Stimulated activated naive CD8-positive, alpha-beta T cell treated with anti-CD3 and anti-CD28 coated beads, Interleukin-15, Interleukin-2, amounts not matched to agents 100 ng/mL and 50 ng/mL, for 24 hours (primary cell): ENCODE data around the gene UNC93A.
"Not testable (repeated sequence)": the region's sequence is repeated elsewhere in the genome, so short reads cannot be mapped to it uniquely, and the experiment has no call there.

Source experiments
- H3K27ac Mint-ChIP-seq: one replicate; pipeline ENCODE4 v1.8.0; 2021; ENCODE audit warnings: mild to moderate bottlenecking, mixed read lengths
- H3K27me3 Mint-ChIP-seq: one replicate; pipeline ENCODE4 v1.8.0; 2021; ENCODE audit warnings: mixed read lengths
- H3K36me3 Mint-ChIP-seq: one replicate; pipeline ENCODE4 v1.8.0; 2021; ENCODE audit warnings: low read depth, mixed read lengths
- H3K4me1 Mint-ChIP-seq: one replicate; pipeline ENCODE4 v1.8.0; 2021; ENCODE audit warnings: low read depth, mixed read lengths
- H3K4me3 Mint-ChIP-seq: one replicate; pipeline ENCODE4 v1.8.0; 2021; ENCODE audit warnings: mild to moderate bottlenecking, mixed read lengths
- H3K9me3 Mint-ChIP-seq: one replicate; pipeline ENCODE4 v1.8.0; 2021; ENCODE audit warnings: mixed read lengths

UNC93A gene

DNA sequence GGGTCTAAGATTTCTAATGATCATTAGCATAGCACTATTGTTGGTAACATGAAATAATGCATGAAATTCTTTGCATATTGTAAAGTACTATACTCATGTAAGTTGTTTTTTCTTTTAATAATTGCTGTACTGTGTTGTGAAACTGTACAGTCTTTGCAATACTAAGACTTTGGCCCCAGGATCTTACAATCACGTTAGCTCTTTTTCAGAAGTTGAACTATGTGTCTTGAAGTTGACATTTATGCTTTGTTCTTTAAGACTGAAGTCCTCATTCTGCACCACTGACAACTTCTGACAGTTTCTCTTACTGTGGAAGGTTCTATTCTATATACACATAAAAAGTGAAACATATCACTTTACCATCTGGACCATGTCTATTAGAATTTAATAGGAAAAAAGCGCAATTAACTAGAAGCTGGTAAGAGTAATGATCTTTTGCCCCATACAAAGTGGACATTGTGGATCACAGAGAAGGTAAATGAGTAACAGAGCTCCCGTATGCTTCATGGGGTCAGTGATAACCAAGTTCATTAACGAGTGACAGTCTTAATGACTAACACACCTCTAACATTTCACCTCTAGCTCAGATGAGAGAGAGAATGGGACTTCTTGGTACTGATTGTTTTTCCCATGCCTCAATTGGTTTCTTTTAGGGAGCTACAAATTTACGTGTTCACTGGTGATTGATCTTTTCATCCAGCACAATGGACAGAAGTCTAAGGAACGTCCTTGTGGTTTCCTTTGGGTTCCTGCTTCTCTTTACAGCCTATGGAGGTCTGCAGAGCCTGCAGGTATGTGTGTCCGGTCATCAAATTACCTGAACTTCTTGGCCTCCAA, at the start of gene UNC93A:
Gene UNC93A, plus strand, starts transcription at position 530 of the 837 bp plus-strand sequence. Its CDS starts 175 bp downstream, at position 705.
- Mint-ChIP-seq H3K4me1 (no peaks in the 10 kb centered on the region), H3K4me3 (no peak within 1 kb of the TSS), H3K27me3 (no peaks in the 10 kb centered on the region), H3K36me3 (no peaks in the 10 kb centered on the region), H3K9me3 (no peaks in the 10 kb centered on the region), H3K27ac (no peak within 1 kb of the TSS)

DNA sequence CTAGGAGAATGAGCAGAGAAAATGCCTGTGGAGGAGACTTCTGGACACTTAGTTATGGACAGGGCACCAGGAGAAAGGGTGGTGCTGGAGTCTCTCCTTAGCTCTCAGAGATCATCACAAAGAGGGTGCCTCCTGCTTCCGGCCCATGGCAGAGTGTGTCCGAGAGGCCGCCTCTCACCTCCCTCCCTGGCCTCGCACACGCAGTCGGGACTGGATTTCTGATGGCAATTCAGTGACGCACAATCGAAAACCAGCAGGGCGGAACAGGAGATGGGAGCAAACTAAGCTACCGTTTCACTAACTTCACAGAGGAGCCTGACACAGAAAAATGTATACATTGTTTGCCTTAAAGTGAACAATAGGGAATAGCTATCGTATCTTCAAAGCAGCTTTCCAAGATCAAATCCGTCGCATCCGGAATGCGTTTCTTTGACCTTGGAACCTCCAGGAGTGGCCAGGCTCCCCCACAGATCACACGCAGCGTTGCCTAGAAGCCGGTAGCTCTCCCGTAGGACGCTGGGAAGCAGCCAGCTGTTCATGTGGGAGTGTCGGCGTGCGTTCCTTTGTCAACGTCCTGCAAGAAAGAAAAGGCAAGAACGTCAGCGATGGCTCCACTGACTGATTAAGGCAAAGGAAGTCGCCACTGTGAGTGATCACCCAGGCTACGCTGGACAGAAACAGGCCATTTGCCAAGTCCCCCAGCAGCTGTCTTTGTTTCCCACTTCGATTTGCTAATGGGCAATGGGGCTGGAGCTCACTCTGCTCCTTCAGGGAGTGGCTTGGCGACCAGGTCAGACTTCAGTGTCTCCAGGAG, 49.6 kb upstream of the UNC93A start:
- H3K27me3 Mint-ChIP-seq, H3K27ac Mint-ChIP-seq, H3K36me3 Mint-ChIP-seq: not testable (repeated sequence)

DNA sequence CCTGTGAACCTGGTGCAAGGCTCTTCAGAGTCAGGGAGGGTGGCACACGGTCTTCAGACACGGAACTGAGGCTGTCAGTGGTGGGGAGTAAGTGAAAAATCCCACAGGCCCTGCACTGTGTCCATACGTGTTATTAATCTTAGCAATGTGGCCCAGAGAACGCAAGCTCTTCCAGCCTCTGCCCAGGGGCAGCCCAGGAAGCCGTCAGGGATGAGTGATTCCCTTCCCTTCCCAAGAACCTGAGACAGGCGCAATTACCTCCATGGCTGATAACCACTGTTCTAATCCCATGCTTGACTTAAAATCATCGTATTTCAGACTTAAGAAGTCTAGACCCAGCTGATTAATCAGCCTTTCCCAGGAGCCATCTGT, 49.0 kb upstream of the UNC93A start:
- H3K4me3 Mint-ChIP-seq, H3K4me1 Mint-ChIP-seq, H3K36me3 Mint-ChIP-seq, H3K27me3 Mint-ChIP-seq, H3K27ac Mint-ChIP-seq, H3K9me3 Mint-ChIP-seq: not testable (repeated sequence)

More for the DNA sequence above, 49.6 kb upstream of the UNC93A start:
- H3K4me1 Mint-ChIP-seq, H3K9me3 Mint-ChIP-seq, H3K4me3 Mint-ChIP-seq: not testable (repeated sequence)

DNA sequence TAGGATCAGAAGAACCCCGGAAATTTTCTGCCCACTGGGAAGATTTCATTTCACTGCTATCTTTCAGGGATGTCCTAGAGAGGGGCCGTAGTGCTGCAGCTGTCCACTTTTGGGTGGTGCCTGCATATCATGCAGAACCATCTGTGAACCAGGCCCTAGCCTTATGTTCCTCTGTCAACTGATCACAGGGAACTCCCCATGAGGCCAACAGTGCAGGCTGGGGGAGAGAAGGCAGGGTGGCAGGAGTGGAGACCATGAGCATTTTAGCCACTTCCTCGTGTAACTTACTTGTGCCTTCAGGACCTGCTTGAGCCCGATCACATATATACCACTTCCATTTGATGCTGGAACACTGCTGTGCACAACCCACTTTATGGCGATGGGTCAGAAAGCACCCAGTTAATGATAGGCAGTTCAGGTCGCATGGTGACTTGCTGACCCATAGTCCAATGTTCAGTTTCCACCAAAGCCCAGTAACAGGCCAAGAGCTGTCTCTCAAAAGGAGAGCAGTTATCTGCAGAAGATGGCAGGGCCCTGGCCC, 48.5 kb upstream of the UNC93A start:
- not testable (repeated sequence) for H3K4me1 Mint-ChIP-seq, H3K36me3 Mint-ChIP-seq, H3K4me3 Mint-ChIP-seq, H3K27ac Mint-ChIP-seq, H3K9me3 Mint-ChIP-seq, H3K27me3 Mint-ChIP-seq

DNA sequence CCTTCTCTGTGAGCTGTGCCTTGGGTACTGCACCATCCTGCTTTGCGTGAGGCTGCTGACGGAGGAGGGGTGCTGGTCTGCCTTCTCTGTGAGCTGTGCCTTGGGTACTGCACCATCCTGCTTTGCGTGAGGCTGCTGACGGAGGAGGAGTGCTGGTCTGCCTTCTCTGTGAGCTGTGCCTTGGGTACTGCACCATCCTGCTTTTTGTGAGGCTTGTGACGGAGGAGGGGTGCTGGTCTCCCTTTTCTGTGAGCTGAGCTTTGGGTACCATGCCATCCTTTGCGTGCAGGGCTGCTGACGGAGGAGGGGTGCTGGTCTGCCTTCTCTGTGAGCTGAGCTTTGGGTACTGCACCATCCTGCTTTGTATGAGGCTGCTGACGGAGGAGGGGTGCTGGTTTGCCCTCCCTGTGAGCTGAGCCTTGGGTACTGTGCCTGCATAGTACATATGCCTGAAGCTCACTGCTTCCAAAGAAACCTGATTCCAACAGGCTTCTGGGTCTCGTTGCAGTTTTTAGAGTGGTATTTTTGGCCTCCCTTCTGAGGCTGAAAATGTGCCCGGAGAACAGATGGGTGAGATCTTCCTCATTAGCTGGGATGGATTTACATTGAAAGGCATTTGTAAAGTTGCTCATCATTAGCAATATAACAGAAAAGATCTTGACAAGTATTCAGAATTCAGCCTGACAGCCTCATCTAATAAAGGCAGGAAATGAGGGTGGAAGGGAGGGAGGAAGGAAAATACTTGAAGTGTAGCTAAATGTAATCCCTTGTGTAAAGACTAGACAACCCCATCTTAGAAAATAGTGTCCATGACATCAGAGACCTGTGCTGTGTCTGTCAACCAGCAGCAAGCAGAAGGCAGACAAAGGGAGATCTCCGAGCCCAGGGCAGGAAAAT, 46.8 kb upstream of the UNC93A start:
- no peaks in the 10 kb centered on the region for H3K36me3 Mint-ChIP-seq
- no peaks in the 10 kb centered on the region for H3K4me1 Mint-ChIP-seq
- peaks cover 10% of the 10 kb centered on the region for H3K27me3 Mint-ChIP-seq
- H3K4me3 Mint-ChIP-seq: no peak overlapping the region
- H3K27ac Mint-ChIP-seq: no peak overlapping the region
- no peaks in the 10 kb centered on the region for H3K9me3 Mint-ChIP-seq

- Mint-ChIP-seq H3K4me1 (no peaks in the 10 kb centered on the region), H3K36me3 (no peaks in the 10 kb centered on the region), H3K4me3 (no peak overlapping the region), H3K9me3 (no peaks in the 10 kb centered on the region), H3K27me3 (peaks cover 11% of the 10 kb centered on the region), H3K27ac (no peak overlapping the region)
These were observed 46.1 kb upstream of the UNC93A start for GRCh38 chr6:167244991-167245390.

DNA sequence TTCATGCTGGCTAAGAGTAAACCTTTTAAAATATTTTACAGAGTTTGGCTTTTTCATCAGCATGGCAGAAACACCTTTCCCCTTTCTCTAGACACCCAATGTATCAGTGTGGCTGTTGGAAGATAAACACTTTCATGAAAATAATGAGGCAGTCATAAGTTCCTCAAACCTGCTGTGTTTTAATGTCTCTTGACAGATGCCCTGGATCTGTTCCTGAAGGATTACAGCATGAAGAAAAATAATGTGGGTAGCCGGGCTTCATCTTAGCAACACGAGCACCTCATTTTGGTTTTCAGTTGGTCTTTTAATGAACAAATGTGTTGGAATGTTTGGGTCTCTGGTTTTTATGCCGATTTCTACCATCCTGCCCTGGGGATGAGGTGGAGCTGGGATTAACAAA, 45.5 kb upstream of the UNC93A start:
- Mint-ChIP-seq H3K27me3 (peaks cover 13% of the 10 kb centered on the region), H3K27ac (no peak overlapping the region), H3K4me1 (no peaks in the 10 kb centered on the region), H3K36me3 (no peaks in the 10 kb centered on the region), H3K4me3 (no peak overlapping the region), H3K9me3 (no peaks in the 10 kb centered on the region)

DNA sequence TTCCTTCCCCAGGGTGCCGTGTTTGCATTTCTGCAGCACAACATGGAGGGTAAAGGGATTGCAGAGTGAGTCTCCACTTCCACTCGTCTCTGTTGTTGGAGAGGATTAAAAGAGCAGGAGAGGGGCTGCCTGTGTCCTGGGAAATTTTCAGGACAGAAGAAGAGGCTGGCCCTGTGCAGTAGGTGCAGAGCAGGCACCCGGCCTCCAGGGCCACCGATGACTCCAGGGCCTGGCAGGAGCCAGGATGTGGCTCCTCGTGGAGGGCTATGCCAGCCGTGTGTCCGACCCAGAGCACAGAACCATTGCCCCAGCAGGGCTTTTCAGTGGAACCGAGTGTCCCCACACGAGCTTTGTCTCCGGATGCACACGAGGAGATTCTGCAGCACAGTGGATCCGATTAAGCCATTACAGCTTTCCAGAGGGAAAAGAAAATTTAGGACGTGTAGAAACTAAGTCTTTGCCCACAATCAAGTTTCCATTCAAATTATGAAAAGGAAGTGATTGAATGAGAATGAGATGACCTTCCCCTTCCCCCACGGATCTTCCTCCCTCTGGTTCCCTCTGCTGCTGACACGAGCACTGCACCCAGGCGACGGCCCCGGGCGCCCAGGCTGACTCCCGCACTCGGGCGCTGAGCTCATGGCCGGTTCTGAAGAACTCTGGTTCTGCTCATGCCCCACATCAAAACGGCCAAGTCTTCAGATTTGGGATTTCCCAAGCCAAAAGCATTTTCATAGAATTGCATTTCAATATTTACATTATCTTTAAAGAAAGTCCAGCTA, 43.1 kb upstream of the UNC93A start:
- no peak overlapping the region for H3K27ac Mint-ChIP-seq

DNA sequence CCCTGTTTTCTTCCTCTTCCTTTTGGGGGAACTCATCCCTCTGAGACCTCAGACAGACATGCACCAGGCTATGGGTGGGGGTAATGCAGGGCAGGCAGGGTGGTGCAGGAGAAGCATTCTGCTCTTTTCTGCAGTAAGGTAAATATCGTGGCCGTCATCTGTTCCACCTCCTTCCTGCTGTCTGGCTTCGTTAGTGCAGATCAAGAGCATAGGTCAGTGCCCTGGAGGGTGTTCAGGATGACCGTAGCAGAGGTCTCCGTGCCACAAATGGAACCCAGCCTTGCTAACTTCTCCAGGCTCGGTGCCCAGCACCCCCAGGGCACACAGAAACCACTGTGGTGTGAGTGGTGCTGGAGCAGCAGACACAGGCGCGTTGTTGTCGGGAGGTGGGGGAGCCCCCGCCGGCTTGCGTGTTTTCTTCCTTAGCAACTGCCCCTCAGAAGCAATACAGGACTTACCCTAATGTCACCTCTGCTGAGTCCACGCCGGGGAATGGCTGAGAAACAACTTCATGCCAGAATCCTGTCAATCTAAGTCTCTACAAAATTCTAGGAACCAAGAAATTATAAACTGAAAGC, 42.1 kb upstream of the UNC93A start:
- H3K9me3 Mint-ChIP-seq, H3K4me1 Mint-ChIP-seq, H3K36me3 Mint-ChIP-seq, H3K27me3 Mint-ChIP-seq, H3K27ac Mint-ChIP-seq, H3K4me3 Mint-ChIP-seq: not testable (repeated sequence)

More for the DNA sequence above, 43.1 kb upstream of the UNC93A start:
- no peak overlapping the region for H3K4me3 Mint-ChIP-seq
- no peaks in the 10 kb centered on the region for H3K4me1 Mint-ChIP-seq
- peaks cover 9% of the 10 kb centered on the region for H3K27me3 Mint-ChIP-seq
- H3K9me3 Mint-ChIP-seq: no peaks in the 10 kb centered on the region
- H3K36me3 Mint-ChIP-seq: no peaks in the 10 kb centered on the region

DNA sequence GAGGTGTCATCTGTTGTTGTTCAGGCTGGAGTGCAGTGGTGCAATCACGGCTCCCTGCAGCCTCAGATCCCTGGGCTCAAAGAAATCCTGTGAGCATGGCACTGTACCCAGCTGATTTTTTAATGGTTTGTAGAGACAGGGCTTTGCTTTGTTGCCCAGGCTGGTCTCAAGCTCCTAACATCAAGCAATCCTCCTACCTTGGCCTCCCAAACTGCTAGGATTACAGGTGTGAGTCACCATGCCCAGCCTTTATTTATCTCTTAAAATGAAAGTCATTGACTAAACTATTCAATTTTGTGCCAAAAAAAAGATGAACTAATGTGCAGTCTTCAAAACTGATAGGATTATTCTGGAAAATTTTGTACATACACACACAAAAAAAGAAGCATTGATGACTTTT, 38.8 kb upstream of the UNC93A start:
- Mint-ChIP-seq H3K27ac (no peak overlapping the region), H3K36me3 (no peaks in the 10 kb centered on the region), H3K4me1 (no peaks in the 10 kb centered on the region), H3K27me3 (peaks cover 21% of the 10 kb centered on the region), H3K4me3 (no peak overlapping the region), H3K9me3 (peaks cover 3% of the 10 kb centered on the region)

DNA sequence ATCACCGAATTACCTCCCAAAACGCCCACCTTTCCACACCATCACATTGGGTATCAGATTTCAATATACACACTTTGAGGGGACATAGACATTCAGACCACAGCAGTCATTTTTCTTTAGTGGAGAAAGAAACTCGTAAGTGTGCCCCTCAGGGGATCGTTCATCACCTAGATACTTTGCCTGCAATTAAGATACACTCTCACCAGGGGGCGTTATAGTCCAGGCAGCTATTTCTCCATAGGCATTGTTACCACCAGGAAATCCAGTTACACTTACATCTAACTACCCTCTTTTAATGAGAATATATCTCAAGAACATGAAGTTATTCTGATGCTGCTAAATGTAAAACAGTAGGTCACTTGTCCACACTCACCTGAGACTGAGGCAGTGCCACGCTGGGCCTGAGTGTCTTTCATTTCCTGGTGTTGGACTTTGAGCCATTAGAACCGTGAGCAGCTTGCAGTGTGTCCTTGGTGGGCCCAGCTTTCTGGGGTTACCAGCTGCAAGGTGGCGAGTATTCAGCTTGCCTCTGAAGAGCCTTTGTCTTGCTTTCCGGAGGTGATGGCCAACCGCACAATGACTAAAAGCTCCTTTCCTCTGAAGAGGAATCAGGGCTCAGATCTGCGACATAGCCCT, 35.1 kb upstream of the UNC93A start:
- Mint-ChIP-seq H3K36me3 (no peaks in the 10 kb centered on the region), H3K4me3 (no peak overlapping the region), H3K27ac (no peak overlapping the region), H3K4me1 (no peaks in the 10 kb centered on the region), H3K9me3 (peaks cover 3% of the 10 kb centered on the region), H3K27me3 (peaks cover 21% of the 10 kb centered on the region)

DNA sequence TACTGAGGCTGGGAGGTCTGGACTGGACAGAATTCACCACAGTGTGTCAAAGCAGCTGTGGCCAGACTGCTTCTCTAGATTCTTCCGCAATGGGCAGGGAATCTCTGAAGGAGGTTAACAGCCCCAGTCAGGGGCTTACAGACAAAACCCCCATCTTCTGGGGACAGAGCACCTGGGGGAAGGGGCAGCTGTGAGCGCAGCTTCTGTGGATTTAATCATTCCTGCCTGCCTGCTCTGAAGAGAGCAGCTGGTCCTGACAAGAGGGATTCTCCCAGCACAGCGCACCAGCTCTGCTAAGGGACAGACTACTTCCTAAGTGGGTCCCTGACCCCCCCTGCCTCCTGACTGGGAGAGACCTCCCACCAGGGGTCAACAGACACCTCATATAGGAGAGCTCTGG, 32.5 kb upstream of the UNC93A start:
- no peaks in the 10 kb centered on the region for H3K4me1 Mint-ChIP-seq
- no peak overlapping the region for H3K4me3 Mint-ChIP-seq
- H3K36me3 Mint-ChIP-seq: no peaks in the 10 kb centered on the region

DNA sequence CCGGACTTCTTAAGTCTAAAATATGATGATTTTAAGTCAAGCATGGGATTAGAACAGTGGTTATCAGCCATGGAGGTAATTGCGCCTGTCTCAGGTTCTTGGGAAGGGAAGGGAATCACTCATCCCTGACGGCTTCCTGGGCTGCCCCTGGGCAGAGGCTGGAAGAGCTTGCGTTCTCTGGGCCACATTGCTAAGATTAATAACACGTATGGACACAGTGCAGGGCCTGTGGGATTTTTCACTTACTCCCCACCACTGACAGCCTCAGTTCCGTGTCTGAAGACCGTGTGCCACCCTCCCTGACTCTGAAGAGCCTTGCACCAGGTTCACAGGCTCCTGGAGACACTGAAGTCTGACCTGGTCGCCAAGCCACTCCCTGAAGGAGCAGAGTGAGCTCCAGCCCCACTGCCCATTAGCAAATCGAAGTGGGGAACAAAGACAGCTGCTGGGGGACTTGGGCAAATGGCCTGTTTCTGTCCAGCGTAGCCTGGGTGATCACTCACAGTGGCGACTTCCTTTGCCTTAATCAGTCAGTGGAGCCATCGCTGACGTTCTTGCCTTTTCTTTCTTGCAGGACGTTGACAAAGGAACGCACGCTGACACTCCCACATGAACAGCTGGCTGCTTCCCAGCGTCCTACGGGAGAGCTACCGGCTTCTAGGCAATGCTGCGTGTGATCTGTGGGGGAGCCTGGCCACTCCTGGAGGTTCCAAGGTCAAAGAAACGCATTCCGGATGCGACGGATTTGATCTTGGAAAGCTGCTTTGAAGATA, 24.9 kb upstream of the UNC93A start:
- not testable (repeated sequence) for H3K4me1 Mint-ChIP-seq, H3K9me3 Mint-ChIP-seq, H3K27ac Mint-ChIP-seq, H3K36me3 Mint-ChIP-seq, H3K4me3 Mint-ChIP-seq
- peaks cover 25% of the 10 kb centered on the region for H3K27me3 Mint-ChIP-seq

More for the DNA sequence above, 32.5 kb upstream of the UNC93A start:
- H3K9me3 Mint-ChIP-seq: peaks cover 3% of the 10 kb centered on the region
- H3K27me3 Mint-ChIP-seq: peaks cover 31% of the 10 kb centered on the region
- H3K27ac Mint-ChIP-seq: no peak overlapping the region
